Brain microvascular endothelial cell (primary cell): Measurements from ENCODE around the gene KRT73.

Source experiments
- DNase-seq: peaks from one replicate; pipeline ENCODE4 v3.0.0-alpha.2; 2020
- H3K27ac ChIP-seq: fragments of 250-450 bp; sonication (Bioruptor Pico); 2 replicates; pipeline ENCODE4 v1.5.1; 2020; ENCODE audit warnings: mild to moderate bottlenecking, moderate library complexity
- H3K27me3 ChIP-seq: fragments of 250-450 bp; sonication (Bioruptor Pico); replicated peaks from 2 replicates; pipeline ENCODE4 v1.5.1; 2020; ENCODE audit warnings: mild to moderate bottlenecking
- H3K36me3 ChIP-seq: fragments of 250-450 bp; sonication (Bioruptor Pico); replicated peaks from 2 replicates; pipeline ENCODE4 v1.5.1; 2020; ENCODE audit warnings: mild to moderate bottlenecking
- H3K4me3 ChIP-seq: 2 replicates; pipeline ENCODE4 v1.5.1; 2011; ENCODE audit warnings: low read depth, mild to moderate bottlenecking, control low read depth, low read length, moderate library complexity
- CTCF ChIP-seq: IDR thresholded peaks from 2 replicates; pipeline ENCODE4 v1.5.1; 2011; ENCODE audit warnings: low read depth, mild to moderate bottlenecking, moderate library complexity, low read length, control low read depth, inconsistent platforms; ENCODE audit errors: missing control alignments
- in situ Hi-C: cut with HindIII; loops from 2 replicates; pipeline ENCODE4 v1.10.0; 2017; ENCODE audit warnings: low sequenced_read_pairs, low pct_ligation_motif_present

KRT73 gene

GRCh38 chr12:52603314-52603713 is 15.0 kb downstream of the KRT73 start:
- no peak for DNase-seq

GRCh38 chr12:52602552-52602951 is 15.8 kb downstream of the KRT73 start:
- no peak for DNase-seq
- in situ Hi-C loops = no loop called here
- Histone ChIP-seq H3K27ac (no peak overlapping the region), H3K27me3 (peaks cover 38% of the 10 kb centered on the region), H3K36me3 (no peaks in the 10 kb centered on the region), H3K4me3 (no peak overlapping the region)
- no peak for TF ChIP-seq CTCF

More at GRCh38 chr12:52603314-52603713, 15.0 kb downstream of the KRT73 start:
- no peaks in the 10 kb centered on the region for H3K36me3 ChIP-seq
- no peak overlapping the region for H3K4me3 ChIP-seq
- peaks cover 33% of the 10 kb centered on the region for H3K27me3 ChIP-seq
- no peak for TF ChIP-seq CTCF
- H3K27ac ChIP-seq = no peak overlapping the region
- in situ Hi-C loops = no loop called here

GRCh38 chr12:52601671-52602070 is 16.7 kb downstream of the KRT73 start:
- H3K36me3 ChIP-seq = no peaks in the 10 kb centered on the region
- H3K27ac ChIP-seq = no peak overlapping the region
- H3K4me3 ChIP-seq = no peak overlapping the region
- no peak for DNase-seq
- peaks cover 38% of the 10 kb centered on the region for H3K27me3 ChIP-seq
- no peak for TF ChIP-seq CTCF
- in situ Hi-C loops = no loop called here

- Histone ChIP-seq H3K36me3 (no peaks in the 10 kb centered on the region), H3K4me3 (no peak within 1 kb of the TSS), H3K27me3 (peaks cover 38% of the 10 kb centered on the region), H3K27ac (no peak within 1 kb of the TSS)
- in situ Hi-C loops = no loop called here
- no peak for DNase-seq
- TF ChIP-seq CTCF = no peak
Measured at GRCh38 chr12:52600941-52601481, 17.3 kb downstream of the KRT73 start, which contains the start of gene KRT72. Gene KRT72 (minus strand): TSS chr12:52601463. CDS start chr12:52601452, 11 bp downstream.

- no peak for TF ChIP-seq CTCF
Measured at GRCh38 chr12:52600475-52600874, 17.9 kb downstream of the KRT73 start.

GRCh38 chr12:52600071-52600470 is 18.3 kb downstream of the KRT73 start:
- no peak for TF ChIP-seq CTCF
- peaks cover 40% of the 10 kb centered on the region for H3K27me3 ChIP-seq

More at GRCh38 chr12:52600475-52600874, 17.9 kb downstream of the KRT73 start:
- no peak for DNase-seq
- in situ Hi-C loops = no loop called here
- Histone ChIP-seq H3K27ac (no peak overlapping the region), H3K36me3 (no peaks in the 10 kb centered on the region), H3K27me3 (peaks cover 39% of the 10 kb centered on the region), H3K4me3 (no peak overlapping the region)

More at GRCh38 chr12:52600071-52600470, 18.3 kb downstream of the KRT73 start:
- Histone ChIP-seq H3K27ac (no peak overlapping the region), H3K4me3 (no peak overlapping the region), H3K36me3 (no peaks in the 10 kb centered on the region)
- no peak for DNase-seq
- in situ Hi-C loops = no loop called here
